Activated T-cell treated with anti-CD3 and anti-CD28 coated beads for 1 hour (primary cell): ENCODE measurements around the gene CES5A.
"Not testable (repeated sequence)": the region's sequence is repeated elsewhere in the genome, so short reads cannot be mapped to it uniquely, and the experiment has no call there.

Experiments
- DNase-seq: peaks from one replicate; pipeline ENCODE4 v3.0.0-alpha.2; 2020; ENCODE audit warnings: low read depth

CES5A gene

DNA sequence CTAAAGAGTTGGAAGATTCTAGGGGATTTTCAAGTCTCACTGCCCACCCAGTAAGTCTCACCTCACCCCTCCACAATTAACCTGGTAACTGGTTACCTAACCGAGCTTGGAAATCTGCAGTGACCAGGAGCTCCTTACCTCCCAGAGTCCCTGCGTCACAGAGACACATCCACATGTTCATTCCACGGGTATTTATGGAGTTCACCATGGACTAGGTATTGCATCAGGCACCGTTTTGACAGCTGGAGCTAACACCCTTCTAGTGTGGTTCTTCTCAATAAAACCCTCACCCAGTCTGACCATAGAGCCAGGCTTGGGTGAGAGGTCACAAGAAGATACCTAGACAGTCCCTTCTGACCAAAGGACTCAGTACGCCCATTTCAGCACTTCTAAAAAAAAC is 2.1 kb downstream of the CES5A start:
- no peak for DNase-seq

DNA sequence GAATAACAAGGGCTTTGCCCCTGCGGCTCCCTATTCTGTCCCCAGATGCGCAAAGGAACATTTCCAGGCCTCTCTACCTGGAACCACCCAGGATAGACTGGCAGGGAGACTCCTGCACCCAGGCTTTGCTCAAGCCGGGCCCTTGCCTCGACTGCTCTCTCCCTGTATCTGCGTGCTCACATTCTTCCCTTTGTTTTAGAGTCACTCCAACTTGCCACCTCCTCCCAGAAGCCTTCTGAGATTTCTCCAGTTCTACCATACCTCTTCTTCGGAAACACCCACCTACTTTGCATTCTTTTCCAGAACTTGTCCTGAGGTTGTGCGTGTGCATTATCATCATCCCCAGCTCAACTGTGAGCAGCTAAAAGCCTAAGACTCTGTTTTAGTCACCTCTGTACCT is 3.0 kb downstream of the CES5A start:
- no peak for DNase-seq

DNA sequence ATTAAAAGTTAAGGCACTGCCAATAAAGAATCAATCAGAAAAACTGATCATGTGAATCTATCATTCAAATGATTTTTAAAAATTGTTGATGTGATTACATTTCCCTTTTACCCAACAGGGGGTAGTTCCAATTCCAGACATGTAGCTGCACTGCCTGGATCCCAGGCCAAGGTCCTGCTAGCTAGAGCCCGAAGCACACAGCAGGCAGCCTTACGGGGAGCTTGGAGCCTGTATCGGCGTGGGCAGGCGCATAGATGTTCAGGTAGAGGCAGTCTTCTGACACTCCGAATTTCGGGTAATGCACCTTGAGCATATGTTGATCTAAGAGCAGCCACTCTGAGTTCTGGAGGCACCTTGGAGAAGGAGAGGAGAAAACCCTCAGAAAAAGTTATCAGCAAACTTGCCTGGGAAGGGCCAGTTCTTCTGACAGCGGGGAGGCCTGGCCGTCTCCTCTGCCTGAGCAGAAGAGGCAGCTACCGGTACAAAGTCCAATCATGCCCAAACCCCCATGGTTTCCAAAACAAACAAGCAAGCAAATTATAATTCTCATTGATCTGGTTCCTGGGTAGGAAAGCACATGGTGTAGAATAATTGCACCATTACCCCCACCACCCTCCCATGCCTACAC is 3.6 kb downstream of the CES5A start:
- no peak for DNase-seq

DNA sequence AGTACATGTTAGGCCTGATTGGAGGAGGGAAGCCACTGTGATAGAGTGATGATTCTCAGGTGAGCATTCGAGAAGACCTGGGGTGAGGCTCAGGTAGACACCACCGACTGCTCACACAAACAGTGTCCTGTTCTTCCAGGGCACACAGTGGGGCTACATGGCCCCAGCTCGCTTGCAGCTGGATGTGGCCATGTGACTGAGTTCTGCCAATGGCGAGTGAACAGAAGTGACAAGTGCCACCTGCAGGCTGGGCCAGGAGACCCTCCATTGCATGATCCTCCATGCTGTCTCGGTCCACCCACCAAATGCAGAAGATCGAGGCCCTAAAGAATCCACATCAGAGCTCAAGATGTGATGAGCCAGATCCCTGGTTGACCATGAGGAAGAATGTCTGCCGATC is 6.2 kb downstream of the CES5A start:
- DNase-seq: no peak

DNA sequence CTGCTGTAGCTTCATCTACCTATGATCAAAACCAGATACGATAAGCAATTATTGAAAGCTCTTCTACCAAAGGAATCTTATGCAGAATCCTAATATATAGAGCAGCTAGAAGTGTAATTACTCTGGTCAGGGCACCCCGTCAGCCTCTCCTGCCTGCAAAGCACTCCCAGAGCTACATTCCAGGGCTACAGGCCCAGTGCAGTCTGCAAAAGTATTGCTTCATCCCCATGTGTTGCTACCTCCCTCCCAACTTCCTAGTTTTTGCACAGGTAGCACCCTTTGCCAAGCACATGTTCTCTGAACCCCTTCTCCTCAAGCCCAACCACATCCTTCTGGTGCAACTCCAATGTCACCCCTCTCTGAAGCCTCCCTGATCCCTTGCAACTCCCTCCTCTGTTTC is 7.0 kb downstream of the CES5A start:
- DNase-seq: no peak

DNA sequence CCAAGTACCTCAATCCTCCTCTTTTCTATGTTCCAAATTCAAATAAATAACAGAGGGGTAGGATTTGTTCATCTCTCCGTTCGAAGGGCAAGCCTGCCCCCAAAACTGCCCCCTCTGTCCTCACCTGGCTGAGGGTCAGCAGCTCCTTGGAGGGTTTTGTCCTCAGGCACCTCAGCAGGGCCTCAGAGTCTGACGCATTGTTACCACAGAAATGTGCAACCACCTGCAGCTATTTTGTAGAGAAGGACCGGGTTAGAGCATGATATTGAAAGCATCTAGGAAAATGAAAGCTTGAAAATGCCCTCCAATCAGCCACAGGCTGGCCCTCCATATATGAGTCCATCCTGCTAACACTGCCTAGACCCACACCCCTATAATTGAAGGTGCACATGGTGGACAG is 13.9 kb downstream of the CES5A start:
- DNase-seq: no peak

DNA sequence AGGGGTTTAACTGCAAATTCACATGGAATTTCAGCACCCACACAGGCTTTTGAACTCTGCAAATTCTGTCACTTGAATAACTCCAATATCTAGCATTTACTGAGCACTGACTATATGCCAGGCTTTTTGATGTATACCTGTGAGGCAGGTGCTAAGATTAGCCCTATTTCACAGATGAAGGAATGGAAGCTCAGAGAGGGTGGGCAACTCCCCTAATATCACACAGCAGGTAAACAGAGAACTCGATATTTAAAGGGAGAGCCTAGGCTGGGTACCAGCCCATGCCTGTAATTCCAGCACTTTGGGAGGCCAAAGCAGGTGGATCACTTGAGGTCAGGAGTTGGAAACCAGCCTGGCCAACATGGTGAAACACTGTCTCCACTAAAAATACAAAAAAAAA is 17.5 kb downstream of the CES5A start:
- DNase-seq: not testable (repeated sequence)

DNA sequence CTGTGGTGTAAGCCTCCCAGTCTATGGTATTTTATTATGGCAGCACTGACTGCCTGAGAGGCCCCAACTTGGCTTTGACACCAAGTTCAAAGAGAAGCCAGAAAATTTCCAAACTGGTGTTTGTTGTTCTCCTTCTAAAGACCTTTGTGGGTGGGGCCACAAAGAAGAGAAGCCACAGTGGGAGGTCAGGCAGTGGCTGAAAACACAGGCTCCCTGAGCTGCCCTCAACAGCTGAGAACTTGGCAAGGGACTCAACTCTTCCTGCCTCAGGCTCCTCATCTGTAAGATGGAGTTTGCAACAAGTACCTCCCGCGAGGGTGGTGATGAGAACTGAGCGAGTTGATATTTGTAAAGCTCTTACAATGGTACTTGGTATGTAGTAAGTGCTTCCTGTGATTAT is 18.2 kb downstream of the CES5A start:
- no peak for DNase-seq

DNA sequence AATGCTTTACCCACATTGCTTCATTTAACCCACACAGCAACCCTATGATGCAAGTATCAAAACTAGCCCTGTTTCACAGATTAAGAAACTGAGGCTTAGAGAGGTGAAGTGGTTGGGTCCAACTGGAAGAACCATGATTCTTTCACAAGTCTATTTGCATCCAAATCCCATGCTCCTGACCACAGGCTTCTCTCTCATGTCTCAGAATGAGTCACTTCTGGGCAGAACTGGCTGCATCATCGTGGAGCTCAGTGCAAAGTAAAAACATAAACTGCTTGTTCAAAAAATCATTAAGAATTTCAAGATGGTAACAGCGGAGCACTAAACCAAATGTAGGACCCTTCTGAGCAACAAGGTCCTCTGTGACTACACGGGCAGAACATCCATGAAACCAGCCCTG is 22.1 kb downstream of the CES5A start:
- no peak for DNase-seq

DNA sequence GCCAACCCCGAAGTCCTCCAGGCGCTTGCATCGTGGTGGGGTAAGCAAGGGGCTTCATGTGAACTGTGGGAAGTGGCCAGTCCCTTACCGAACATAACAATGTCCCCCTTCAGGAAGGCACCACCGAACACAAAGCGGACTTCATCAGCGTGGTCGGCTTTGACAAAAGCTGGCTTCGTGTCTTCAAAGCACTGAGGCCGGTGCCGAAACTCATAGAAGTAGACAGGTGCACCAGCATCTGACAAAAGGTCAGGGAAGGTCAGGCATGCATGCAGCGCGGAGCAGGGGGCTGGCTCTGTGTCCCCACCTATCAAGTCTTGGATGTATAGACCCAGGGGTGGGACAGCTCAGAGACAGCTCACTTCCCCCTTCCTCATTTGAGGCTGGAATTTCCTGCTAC is 25.6 kb downstream of the CES5A start:
- no peak for DNase-seq

DNA sequence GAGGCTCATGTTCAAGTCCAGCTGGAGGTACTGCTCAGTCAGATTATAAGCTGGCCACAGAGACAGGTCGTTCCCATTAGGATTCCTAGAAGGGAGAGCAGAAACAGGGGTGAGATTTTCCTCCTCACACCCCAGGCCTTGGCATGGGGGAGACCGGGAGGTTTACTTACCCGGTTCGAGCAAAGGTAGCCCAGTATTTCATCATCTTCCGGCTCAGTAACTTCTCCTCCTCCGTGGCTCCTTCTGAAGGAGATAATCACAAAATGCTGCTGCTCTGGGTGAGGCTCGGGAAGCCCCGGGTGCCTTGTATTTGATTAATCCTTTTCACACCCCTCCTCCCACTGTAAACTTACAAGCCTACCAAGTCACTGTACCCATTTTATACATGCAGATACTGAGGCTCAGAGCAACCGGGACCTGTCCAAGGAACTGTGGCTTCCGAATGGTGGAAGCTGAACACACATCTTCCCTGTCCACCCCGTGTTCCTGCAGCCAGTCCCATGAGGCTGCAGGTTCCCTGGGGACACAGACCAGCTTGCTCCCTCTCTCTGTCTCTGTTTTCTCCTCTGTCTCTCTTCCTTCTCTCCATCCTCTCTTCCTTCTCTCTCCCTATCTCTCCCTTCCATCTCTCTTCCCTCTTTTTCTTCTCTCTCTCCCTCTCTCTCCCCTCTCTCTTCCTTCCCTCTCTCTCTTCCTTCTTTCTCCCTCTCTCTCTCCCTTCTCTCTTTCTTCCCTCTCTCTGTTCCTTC is 28.4 kb downstream of the CES5A start:
- no peak for DNase-seq

DNA sequence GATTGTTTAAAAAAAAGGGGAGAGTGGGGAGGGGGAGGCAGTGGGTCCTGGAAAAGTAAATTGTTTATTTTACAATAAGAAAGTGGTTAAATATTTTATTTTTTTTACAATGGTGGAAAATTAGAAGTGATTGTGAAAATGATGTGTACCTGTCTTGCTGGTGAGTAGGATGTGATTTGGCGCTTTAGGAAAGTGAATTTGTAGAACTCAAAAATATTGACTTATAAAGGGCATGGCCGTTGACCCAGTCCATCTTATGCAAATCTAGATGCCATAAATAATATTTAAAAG is 32.1 kb downstream of the CES5A start:
- no peak for DNase-seq

DNA sequence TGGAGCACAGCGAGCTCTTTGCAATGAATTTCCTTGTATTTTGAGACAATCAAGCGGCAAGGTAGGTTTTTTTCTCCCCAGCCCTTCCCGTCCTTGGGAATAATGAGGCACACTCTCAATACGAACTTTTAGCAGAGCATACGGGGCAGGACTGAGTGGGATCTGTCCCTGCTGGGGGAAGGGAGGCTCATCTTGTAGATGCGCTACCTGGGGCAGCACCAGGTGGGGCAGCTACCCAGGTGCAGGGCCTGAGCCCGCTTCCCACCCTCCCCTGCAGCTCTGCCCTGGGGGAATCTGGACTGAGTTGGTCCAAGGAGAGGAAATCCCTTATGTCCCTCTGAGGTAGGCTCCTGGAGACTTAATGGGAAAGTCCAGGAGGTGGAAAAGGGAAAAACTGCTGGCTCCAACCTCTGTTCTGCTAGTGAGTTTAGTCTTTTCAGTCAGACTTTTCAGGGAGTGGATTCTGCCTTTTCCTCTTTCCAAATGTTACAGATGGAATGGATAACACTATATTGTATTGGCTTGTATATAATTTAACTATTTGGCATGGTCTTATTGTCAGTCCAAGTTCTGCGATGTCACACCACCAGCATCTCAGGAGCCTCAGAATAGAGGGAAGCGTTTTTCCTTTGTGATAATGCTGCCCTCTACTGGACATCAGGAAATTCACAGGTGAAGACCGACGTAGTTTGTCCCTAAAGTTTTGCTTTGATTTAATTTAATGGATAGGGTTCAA is 32.6 kb downstream of the CES5A start:
- no peak for DNase-seq

DNA sequence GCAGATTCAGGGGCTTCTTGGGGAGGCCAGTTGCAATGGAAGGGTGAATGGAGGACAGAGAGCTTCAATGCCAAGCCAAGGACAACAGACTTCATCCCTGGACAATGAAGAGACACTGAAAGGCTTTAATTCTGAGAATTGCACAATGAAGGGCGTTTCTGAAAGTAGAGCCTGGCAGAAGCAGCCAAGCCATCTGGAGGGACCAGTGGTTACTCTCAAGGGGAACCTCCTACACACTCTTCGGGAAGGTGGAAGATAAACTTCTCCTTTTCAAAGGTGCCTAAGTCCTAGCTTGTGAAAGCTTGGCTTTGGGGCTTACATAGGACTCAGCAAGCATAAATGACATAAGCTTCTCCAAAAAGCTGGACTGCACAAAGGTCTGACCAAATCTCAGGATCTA is 36.1 kb downstream of the CES5A start:
- no peak for DNase-seq

DNA sequence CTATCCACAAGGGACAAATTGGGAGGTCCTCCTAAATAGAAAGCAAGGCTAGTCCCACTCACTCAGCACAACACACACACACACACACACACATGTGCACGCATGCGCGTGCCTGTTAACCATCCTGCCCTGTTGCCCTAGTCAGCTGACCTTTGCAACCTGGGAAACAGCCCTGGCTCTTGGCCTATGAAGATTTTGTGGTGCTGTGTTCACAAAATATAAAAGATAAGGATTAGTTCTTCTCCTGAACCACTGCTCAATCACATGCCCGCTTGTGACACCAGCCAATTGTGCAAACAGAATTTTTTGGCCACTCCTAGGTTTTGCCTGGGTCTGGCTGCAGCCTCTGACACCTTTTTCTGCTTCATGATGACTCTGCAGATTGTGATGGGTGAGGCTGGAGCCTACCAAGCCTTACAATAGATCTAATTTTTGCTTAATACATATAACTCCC is 39.0 kb downstream of the CES5A start:
- DNase-seq: no peak

DNA sequence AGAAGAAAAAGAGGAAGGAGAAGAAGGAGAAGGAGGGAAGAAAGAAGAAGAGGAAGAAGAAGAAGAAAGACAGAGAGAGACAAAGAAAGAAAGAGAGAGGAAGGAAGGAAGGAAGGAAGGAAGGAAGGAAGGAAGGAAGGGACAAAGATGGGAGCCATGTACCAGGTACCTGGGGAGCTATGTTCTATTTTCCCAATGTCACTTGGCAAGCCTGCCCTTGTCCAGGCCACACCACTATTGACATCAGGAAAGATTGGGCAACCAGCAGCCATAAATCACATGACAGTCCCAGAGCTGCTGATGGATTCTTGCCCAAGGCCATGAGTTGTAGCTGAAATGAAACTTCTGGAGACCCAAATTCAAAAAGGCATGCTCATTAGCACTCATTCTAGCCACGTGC is 39.6 kb downstream of the CES5A start:
- no peak for DNase-seq

DNA sequence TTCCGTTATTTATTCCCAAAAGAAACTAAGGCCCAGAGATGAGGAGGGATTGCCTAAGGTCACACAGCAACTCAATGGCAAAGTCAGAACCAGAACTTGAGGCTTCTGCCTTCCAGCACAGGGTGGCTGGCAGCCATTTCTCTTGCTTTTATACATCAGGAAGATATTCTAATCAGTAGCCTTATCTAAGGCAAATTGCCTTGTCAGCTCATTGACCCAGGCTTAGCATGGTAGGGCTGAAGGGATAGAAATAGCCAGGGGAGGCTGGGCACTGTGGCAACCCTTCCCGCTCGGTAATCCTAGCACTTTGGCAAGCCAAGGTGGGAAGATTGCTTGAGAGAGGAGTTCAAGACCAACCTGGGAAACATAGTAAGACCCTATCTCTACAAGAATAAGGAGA is 40.0 kb downstream of the CES5A start:
- not testable (repeated sequence) for DNase-seq

DNA sequence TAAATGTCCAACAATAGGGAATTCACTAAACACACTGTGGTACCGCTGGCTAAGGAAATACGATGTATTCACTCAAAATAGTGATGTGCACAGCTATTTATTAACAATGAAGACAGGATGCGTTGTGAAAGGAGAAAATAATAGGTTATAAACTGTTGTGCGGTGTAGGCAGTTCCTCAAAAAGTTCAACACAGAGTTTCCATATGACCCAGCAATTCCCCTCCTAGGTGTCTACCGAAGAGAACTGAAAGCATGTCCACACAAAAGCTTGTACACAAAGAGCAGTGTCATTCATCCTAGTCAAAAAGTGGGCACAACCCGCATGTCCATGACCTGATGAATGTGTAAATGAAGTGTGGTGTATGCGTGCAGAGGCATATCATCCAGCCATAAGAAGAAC is 41.1 kb downstream of the CES5A start:
- no peak for DNase-seq

DNA sequence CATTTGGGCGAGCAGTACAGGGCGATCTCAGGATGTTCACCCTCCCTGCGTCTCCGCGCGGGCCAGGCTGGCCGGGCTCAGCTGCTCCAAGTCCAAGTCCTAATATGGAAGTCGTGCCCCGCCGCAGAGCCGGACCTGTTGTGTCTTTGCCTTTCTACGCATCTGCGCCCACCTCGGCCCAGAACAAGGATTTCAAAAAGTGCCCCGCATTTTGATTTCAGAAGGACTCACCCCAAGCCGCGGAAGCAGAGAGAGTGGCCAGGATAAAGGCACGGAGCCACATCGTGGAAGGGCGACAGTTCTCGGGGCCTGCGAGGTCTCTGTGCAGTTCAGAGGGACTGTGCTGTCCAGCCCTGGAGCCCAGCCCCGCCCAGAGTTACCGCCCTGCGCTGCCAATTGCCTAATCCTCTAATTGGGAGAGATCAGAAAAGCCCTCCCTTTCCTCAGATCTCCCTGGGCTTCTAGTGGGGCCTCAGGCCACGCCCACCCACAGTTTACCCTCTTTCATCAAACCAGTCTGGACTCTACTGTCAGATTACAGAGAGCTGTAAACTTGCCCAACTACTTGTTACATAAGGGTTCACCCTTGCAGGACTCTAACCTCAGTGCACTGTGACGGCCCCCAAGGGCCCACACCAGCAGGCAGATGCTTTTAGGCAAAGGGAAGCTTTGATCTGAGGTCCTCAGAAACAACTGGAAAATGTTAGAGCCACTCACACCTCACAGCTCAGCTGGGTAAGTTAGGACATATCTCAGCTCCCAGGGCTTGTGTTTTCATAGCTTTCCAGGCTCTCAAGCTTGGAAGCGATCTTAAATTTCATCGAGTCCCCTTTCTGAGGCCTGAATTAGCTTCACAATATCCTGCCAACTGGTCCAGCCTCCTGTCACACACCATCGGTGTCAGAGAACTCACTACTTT is 42.1 kb downstream of the CES5A start, which contains the start of gene CES1:
CES1 (minus strand) TSS at position 324 of the 919 bp plus-strand sequence; CDS start at position 283, 41 bp downstream.
- DNase-seq: no peak

DNA sequence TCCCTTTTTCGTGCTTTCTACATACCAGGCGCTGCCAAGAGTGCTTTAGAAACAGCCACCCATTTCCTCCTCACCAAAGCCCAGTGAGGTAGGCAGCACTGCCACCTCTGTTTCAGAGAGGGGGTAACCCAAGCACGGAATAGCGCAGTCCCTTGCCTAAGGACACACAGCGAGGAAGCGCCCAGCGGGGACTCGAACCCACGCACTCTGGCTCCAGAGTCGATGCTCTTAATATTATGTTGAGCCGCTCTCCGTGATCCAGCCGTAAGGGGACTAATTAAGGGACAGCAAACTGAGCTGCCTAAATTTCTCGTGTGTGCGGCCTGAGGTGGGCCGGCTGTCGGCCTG is 42.8 kb downstream of the CES5A start:
- DNase-seq: no peak

DNA sequence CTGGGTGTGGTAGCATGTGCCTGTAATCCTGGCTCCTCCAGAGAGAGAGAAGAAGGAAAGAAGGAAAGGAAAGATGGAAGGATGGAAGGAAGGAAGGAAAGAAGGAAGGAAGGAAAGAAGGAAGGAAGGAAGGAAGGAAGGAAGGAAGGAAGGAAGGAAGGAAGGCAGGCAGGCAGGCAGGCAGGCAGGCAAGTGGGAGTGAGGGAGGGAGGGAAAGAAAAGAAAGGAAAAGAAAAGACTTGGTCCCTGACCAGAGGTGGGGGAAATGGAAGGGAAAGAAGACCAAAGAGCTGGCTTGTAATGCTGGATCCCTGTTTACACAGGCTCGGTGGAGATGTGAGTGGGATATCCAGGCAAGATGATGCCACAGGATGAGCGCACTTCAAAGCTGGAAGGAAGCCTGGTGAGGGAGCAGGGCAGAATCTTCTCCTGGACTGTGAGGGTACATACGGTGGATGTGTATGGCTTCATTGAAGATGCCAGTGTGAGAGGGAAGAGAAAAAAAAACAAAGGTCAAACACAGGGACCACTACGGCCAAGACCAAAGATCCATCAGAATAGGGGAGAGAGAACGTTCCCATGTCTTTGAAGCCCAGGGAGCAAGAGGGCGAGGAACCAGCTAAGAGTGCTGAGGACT is 44.4 kb downstream of the CES5A start:
- DNase-seq: no peak

DNA sequence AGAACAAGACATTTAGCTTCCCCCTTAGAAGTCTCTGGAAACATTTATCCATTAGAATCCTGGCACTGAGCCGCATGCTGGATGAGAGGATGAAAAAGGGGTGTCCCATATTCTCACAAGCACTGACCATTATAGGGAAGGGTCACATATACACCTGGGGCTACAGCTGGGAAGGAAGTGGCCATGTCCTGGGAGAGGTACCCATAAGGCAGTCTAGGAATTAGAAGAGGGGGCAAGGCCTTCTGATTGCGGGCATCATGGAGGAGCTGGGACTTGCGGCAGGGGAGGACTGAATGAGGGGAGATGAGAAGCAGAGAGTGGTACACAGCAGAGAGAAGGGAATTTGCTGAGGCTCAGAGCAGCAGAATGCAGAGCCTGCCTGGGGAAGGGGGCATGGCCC is 45.9 kb downstream of the CES5A start:
- DNase-seq: not testable (repeated sequence)
